Progenitor cell of endocrine pancreas (in vitro differentiated cells): Measurements from ENCODE around the gene FGF8. TPM values are rescaled to one million over a fixed set of nuclear protein-coding genes. Genes with fewer than 3 reads are reported as not detected.

Experiments
- DNase-seq: peaks from one replicate; pipeline ENCODE4 v3.0.0; 2021; ENCODE audit warnings: low spot score; ENCODE audit not compliant: unreplicated experiment
- H3K27ac Mint-ChIP-seq: 2 replicates; pipeline ENCODE4 v1.8.0; 2021; ENCODE audit warnings: mild to moderate bottlenecking, moderate library complexity, mixed read lengths
- H3K27me3 Mint-ChIP-seq: 2 replicates; pipeline ENCODE4 v1.8.0; 2021; ENCODE audit warnings: mixed read lengths
- H3K36me3 Mint-ChIP-seq: 2 replicates; pipeline ENCODE4 v1.8.0; 2022; ENCODE audit warnings: mixed read lengths; ENCODE audit not compliant: insufficient read depth
- H3K4me1 Mint-ChIP-seq: 2 replicates; pipeline ENCODE4 v1.8.0; 2021; ENCODE audit warnings: low read depth, mixed read lengths
- H3K4me3 Mint-ChIP-seq: 2 replicates; pipeline ENCODE4 v1.8.0; 2021; ENCODE audit warnings: low read depth, mild to moderate bottlenecking, moderate library complexity, mixed read lengths
- H3K9me3 Mint-ChIP-seq: 2 replicates; pipeline ENCODE4 v1.8.0; 2021; ENCODE audit warnings: low read depth, mixed read lengths
- CTCF ChIP-seq: fragments of 200-600 bp; sonication (generic); IDR thresholded peaks from one replicate; pipeline ENCODE4 v1.5.0; 2021; ENCODE audit warnings: antibody characterized with exemption, mild to moderate bottlenecking; ENCODE audit not compliant: unreplicated experiment
- total RNA-seq: library from RNA; stranded (reverse); gene quantifications from 2 replicates; pipeline ENCODE4 v1.2.1, GENCODE V29; 2021

Gene FGF8
- total RNA-seq, 1 donor from 2014 or later = 0.69 TPM

- TF ChIP-seq CTCF = no peak
- peaks cover 2% of the 10 kb centered on the region for H3K36me3 Mint-ChIP-seq
- H3K4me1 Mint-ChIP-seq = peaks cover 29% of the 10 kb centered on the region
- peak overlapping the region; percentile 100 for H3K27ac Mint-ChIP-seq
- no peaks in the 10 kb centered on the region for H3K27me3 Mint-ChIP-seq
- no peaks in the 10 kb centered on the region for H3K9me3 Mint-ChIP-seq
- DNase-seq = no peak
- peak overlapping the region; percentile 98 for H3K4me3 Mint-ChIP-seq
These were observed 41.6 kb upstream of the FGF8 start for GRCh38 chr10:101817337-101818118.

- DNase-seq = no peak
- Mint-ChIP-seq H3K9me3 (no peaks in the 10 kb centered on the region), H3K27ac (peak overlapping the region; percentile 100), H3K27me3 (no peaks in the 10 kb centered on the region), H3K4me3 (peak overlapping the region; percentile 98), H3K36me3 (peaks cover 2% of the 10 kb centered on the region), H3K4me1 (peaks cover 29% of the 10 kb centered on the region)
- no peak for TF ChIP-seq CTCF
These were observed 41.0 kb upstream of the FGF8 start for GRCh38 chr10:101816913-101817336.

GRCh38 chr10:101816376-101816775, 40.5 kb upstream of the FGF8 start:
- H3K4me3 Mint-ChIP-seq = peak overlapping the region; percentile 98
- H3K36me3 Mint-ChIP-seq = no peaks in the 10 kb centered on the region
- TF ChIP-seq CTCF = no peak
- peaks cover 29% of the 10 kb centered on the region for H3K4me1 Mint-ChIP-seq
- no peaks in the 10 kb centered on the region for H3K27me3 Mint-ChIP-seq
- peak overlapping the region; percentile 85 for H3K27ac Mint-ChIP-seq
- H3K9me3 Mint-ChIP-seq = no peaks in the 10 kb centered on the region
- DNase-seq = no peak

GRCh38 chr10:101814466-101815071, 38.7 kb upstream of the FGF8 start:
- DNase-seq = no peak

More at GRCh38 chr10:101814466-101815071, 38.7 kb upstream of the FGF8 start:
- H3K4me3 Mint-ChIP-seq = peak overlapping the region; percentile 98
- TF ChIP-seq CTCF = no peak
- H3K36me3 Mint-ChIP-seq = peaks cover 4% of the 10 kb centered on the region
- no peaks in the 10 kb centered on the region for H3K9me3 Mint-ChIP-seq
- H3K27ac Mint-ChIP-seq = peak overlapping the region; percentile 15
- H3K4me1 Mint-ChIP-seq = peaks cover 29% of the 10 kb centered on the region
- no peaks in the 10 kb centered on the region for H3K27me3 Mint-ChIP-seq
